ENCODE measurements around the gene FBN2.
"Not testable (repeated sequence)": the region's sequence is repeated elsewhere in the genome, so short reads cannot be mapped to it uniquely, and the experiment has no call there.

FBN2 gene

GRCh38 chr5:128358826-128359225, 179.2 kb downstream of the FBN2 start:
- DNase-seq (ENCODE audit: low spot score), result no peak

DNA sequence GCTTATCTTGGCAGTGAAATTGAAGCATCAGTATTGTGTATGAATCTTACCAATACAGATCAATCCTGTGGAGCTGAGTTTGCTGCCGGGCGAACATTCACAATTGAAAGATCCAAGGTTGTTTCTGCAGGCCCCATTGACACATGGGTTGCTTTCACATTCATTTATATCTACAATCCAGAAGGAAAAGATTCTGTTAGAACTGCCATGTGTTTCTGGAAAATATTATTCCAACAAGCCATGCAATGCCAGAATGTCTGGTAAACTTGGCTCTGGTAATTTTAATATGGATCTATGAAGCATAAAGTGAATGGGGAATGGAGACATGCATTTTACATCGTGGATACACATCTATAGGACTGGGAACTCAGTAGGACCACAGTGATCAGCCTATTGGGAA, 180.8 kb downstream of the FBN2 start:
- DNase-seq (ENCODE audit: low spot score), result no peak

GRCh38 chr5:128355961-128356360, 182.1 kb downstream of the FBN2 start:
- no peak for DNase-seq (ENCODE audit: low spot score)

DNA sequence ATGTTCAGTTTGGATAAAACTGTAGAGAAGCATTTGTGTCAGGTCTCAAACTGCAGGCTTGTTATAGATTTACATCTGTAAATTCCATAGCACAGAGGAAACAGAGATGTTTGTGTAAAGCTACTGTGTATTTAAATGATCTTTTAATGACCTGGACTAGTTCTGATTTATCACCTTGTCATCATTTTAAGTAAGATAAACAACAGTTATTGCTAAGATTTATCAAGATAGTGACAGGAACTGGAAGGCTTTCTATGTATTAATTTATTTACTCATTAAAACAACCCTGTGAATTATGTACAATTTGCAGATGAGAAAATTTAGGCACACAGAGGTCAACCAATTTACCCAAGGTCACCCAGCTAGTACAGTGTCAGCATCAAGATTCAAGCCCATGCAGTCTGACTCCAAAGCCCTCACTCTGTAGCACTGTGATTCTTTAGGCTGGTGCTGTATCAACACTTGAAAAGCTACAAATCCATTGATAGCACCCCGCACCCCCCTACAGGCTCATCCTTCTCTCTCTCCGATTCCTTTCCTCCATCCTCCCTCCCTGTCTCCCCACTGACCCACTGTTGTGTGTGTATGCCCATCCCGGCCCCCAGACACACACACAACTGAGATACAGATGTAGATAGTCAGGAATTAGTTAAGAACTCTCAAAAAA, 184.5 kb downstream of the FBN2 start:
- DNase-seq (ENCODE audit: low spot score), result no peak

DNA sequence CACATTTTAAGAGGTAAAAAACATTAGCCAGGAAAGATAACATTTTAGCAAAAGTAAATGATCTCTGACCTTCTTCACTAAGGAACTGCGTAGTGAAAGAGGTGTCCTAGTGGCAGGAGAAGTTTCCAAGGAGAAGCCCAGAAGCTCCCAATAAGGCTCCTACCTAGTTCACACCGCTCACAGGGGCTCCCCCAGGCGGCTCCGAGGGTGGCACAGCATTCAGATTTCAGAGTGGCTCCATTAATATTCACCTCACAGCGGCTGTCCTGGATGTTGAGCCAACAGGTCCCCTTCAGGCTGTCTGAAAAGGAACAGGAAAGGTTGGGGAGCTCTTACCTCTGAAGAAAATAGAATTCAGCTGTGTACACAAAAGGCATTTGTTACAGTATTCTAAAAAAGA, 187.3 kb downstream of the FBN2 start:
- DNase-seq (ENCODE audit: low spot score), result no peak

DNA sequence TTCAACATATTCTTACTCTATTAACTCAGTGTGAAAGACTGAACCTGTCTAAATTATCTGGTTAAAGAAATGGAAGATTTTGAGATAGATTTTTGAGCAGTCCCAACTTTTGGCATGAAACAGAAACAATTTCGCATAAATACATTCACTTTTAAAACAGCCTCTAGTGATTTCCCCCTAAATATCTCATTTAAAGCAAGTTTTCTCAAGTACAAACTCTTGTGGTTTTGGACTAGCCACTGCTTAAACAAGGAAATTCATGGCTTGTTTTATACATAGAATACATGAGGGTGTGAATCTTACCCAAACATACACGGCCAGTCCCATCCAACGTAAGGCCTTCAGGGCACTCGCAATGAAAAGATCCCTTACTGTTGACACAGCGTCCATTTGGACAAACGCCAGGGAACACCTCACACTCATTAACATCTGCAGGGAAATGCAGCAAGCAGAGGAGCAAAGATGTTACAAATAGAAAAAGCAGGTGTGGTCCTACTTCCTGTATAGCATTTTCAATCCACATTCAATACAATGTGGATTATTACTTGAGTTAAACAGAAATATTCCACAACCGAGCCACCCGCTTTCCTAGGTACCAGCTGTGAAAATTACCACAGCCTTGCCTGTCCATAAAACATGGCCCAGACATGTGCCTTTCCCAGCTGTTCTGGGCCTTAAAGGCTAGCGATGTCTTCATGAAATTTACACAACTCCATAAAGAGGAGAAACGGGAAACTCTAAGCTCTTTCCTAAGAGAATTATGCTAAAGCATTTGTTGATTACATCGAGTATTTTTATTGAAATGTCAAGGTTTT, 188.8 kb downstream of the FBN2 start:
- no peak for DNase-seq (ENCODE audit: low spot score)

DNA sequence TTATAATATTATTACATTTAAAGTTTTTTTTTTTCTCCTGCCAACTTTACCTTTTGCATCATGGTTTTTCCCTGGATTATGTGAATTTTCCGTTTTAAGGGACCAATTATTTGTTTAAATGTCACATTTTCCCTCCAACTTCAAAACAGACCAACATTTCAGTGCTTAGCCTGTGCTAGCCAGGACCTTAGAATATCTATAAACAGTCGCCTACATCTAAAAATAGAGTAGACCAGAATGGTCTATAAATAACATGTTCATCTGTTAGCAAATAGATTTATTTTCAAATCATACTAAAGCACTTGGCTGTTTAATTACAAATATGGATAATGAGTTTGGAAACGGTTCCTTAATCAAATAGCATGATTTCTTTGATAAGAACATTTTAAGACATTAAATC, 192.0 kb downstream of the FBN2 start:
- no peak for DNase-seq (ENCODE audit: low spot score)

DNA sequence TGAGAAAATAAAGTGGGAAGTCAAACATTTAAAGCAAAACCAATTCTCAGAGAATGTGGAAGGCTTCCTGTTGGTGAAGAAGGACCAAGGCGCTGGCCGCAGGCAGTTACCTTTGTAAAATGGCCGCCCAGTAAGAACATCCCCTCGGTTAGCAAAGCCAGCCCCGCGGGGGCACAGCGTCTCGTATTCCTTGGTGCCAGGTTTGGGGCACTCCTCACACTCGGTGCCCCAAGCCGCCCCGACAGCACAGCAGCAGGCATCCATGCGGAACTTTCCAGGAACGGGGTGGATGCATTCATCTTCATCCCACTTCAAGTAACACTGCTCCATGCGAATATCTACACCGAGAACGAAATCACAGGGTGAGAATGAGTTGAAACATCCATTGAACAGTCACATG, 192.8 kb downstream of the FBN2 start:
- no peak for DNase-seq (ENCODE audit: low spot score)

DNA sequence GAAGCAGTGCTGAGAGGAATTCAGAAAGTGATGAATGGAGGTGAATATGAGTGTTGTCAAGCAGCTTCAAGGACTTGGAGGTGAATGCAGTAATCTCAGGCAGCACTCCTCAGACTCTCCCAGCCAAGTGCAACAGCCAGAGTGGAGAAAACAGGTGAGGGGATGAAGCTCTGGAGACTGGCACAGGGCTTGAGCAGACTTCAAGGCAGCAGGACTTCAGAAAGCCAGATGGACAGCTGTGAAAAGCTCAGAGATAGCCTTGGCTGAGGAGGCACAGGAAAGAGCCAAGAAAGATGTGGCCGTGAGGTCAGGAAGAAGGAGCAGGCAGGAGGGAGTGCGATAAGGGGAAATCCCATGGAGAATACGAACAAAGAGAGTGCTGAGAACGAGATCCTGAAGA, 194.9 kb downstream of the FBN2 start:
- DNase-seq (ENCODE audit: low spot score), result no peak

- DNase-seq (ENCODE audit: low spot score), result no peak
Observed at GRCh38 chr5:128341056-128341455, 197.0 kb downstream of the FBN2 start.

GRCh38 chr5:128340648-128341047, 197.4 kb downstream of the FBN2 start:
- DNase-seq (ENCODE audit: low spot score), result no peak

- no peak for DNase-seq (ENCODE audit: low spot score)
Observed at GRCh38 chr5:128339585-128339984, 198.5 kb downstream of the FBN2 start.

GRCh38 chr5:128338649-128339048, 199.4 kb downstream of the FBN2 start:
- DNase-seq (ENCODE audit: low spot score), result no peak

GRCh38 chr5:128335339-128335738, 202.7 kb downstream of the FBN2 start:
- DNase-seq (ENCODE audit: low spot score), result no peak

DNA sequence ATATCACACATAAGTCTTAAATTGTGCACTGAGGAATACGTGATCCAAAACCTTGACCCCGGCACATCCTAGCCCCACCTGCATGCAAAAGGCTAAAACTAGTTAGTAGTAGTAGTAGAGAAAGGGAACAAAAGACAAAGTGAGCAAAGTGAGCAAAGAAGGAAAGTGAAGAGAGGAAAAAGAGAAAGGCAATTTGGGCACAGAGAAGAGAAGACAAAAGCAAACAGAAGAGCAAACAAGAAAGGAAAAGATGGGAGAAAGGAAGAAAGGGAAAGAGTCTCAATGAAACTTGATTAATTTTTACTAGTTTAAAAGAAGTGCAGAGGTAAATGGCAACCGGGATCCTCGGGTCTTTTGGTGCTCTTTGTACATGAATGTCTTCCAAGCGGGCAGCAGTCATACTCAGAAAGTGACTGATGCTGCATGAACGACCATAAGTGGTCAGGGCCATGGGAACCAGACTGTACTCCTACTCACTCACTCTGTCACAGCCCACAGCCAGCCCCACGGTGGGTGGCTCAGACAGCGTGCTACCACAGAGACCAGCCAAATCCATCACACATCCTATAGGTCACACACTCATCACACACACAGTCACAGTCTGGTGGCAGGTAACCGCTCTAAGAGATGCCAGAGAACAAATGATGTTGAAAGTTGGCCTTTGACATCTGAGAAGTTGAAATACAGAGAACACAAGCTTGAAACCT, 203.9 kb downstream of the FBN2 start:
- DNase-seq (ENCODE audit: low spot score), result no peak

DNA sequence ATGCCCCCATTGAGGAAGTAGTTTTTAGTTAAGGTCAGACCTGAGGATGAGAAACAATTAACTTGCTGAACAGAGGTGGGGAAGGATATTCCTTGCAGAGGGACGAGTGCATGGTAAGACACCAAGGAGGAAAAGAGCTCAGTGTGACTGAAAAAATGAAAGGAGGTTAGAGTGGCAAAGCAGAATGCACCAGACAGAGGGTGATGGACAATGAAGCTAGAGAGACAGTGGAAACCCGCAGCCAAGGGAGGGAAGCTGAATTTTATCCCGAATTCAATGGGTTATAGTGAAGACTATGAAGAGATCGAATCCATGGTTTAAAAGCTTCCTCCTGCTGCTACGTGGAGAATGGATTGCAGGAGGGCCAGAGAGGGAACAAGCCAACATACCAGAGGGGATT, 206.8 kb downstream of the FBN2 start:
- DNase-seq (ENCODE audit: low spot score), result no peak

- no peak for DNase-seq (ENCODE audit: low spot score)
Observed at GRCh38 chr5:128329386-128329939, 208.6 kb downstream of the FBN2 start.

- no peak for DNase-seq (ENCODE audit: low spot score)
Observed at GRCh38 chr5:128328446-128328845, 209.6 kb downstream of the FBN2 start.

GRCh38 chr5:128328007-128328406, 210.0 kb downstream of the FBN2 start:
- no peak for DNase-seq (ENCODE audit: low spot score)

DNA sequence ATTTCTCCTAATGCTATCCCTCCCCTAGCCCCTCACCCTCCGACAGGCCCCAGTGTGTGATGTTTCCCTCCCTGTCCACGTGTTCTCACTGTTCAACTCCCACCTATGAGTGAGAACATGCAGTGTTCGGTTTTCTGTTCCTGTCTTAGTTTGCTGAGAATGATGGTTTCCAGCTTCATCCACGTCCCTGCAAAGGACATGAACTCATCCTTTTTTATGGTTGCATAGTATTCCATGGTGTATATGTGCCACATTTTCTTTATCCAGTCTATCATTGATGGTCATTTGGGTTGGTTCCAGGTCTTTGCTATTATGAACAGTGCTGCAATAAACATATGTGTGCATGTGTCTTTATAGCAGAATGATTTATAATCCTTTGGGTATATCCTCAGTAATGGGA, 216.6 kb downstream of the FBN2 start:
- not testable (repeated sequence) for DNase-seq (ENCODE audit: low spot score)

- no peak for DNase-seq (ENCODE audit: low spot score)
Observed at GRCh38 chr5:128318691-128319090, 219.4 kb downstream of the FBN2 start.

DNA sequence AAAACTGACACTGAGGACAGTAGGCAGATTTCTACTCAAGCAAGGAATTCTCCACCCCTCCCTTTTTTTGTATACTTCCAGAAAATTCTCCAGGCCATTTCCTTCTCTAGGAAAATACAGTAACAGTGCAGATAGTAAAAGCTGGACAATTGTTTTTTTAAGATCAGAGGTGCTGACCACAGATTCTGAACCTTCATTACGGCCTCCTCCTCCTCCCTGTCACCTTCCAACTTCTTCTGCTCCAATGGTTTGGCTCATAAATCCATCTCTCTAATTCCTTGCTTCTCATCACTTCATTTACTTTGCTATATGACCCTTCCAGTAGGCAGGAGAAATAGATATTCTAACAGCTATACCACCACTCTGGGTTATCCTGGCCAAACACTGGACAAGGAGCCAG, 220.6 kb downstream of the FBN2 start:
- no peak for DNase-seq (ENCODE audit: low spot score)

GRCh38 chr5:128315671-128316070, 222.4 kb downstream of the FBN2 start:
- no peak for DNase-seq (ENCODE audit: low spot score)
